ENCODE measurements around the gene SERGEF.

SERGEF gene

GRCh38 chr11:17782603-17783337, 230.1 kb downstream of the SERGEF start:
- H3K27ac ChIP-seq (replicated peaks) = no peak overlapping the region
- no peak for DNase-seq (ENCODE audit: low read depth in 1 of 2, low spot score in 1 of 2)
- H3K4me3 ChIP-seq (replicated peaks; ENCODE audit: insufficient read depth, low read length) = no peak overlapping the region
- TF ChIP-seq REST (IDR thresholded peaks at IDR 0.05; ENCODE audit: insufficient replicate concordance, low read depth) (no peak), GABPA (IDR thresholded peaks at IDR 0.05; ENCODE audit: low read depth) (no peak), SPI1 (IDR thresholded peaks at IDR 0.05; ENCODE audit: borderline replicate concordance, low read depth) (no peak)
- no peaks in the 10 kb centered on the region for H3K27me3 ChIP-seq (ENCODE audit: insufficient read depth, poor library complexity, severe bottlenecking)

GRCh38 chr11:17782145-17782544, 230.7 kb downstream of the SERGEF start:
- no peak overlapping the region for H3K27ac ChIP-seq (replicated peaks)
- TF ChIP-seq SPI1 (IDR thresholded peaks at IDR 0.05; ENCODE audit: borderline replicate concordance, low read depth) (no peak), CTCF (IDR thresholded peaks at IDR 0.05; ENCODE audit: insufficient read depth, low read length) (no peak), POLR2AphosphoS5 (IDR thresholded peaks at IDR 0.05; ENCODE audit: low read depth) (no peak), GABPA (IDR thresholded peaks at IDR 0.05; ENCODE audit: low read depth) (no peak), REST (IDR thresholded peaks at IDR 0.05; ENCODE audit: insufficient replicate concordance, low read depth) (no peak)
- no peak for DNase-seq (ENCODE audit: low read depth in 1 of 2, low spot score in 1 of 2)

GRCh38 chr11:17781626-17782025, 231.2 kb downstream of the SERGEF start:
- Histone ChIP-seq H3K27ac (replicated peaks) (no peak overlapping the region), H3K4me3 (replicated peaks; ENCODE audit: insufficient read depth, low read length) (no peak overlapping the region), H3K27me3 (ENCODE audit: insufficient read depth, poor library complexity, severe bottlenecking) (no peaks in the 10 kb centered on the region)
- no peak for DNase-seq (ENCODE audit: low read depth in 1 of 2, low spot score in 1 of 2)
- TF ChIP-seq POLR2AphosphoS5 (IDR thresholded peaks at IDR 0.05; ENCODE audit: low read depth) = no peak
- TF ChIP-seq REST (IDR thresholded peaks at IDR 0.05; ENCODE audit: insufficient replicate concordance, low read depth) = no peak
- TF ChIP-seq CTCF (IDR thresholded peaks at IDR 0.05; ENCODE audit: insufficient read depth, low read length) = no peak
- no peak for TF ChIP-seq SPI1 (IDR thresholded peaks at IDR 0.05; ENCODE audit: borderline replicate concordance, low read depth)
- TF ChIP-seq GABPA (IDR thresholded peaks at IDR 0.05; ENCODE audit: low read depth) = no peak

More at GRCh38 chr11:17782145-17782544, 230.7 kb downstream of the SERGEF start:
- Histone ChIP-seq H3K4me3 (replicated peaks; ENCODE audit: insufficient read depth, low read length) (no peak overlapping the region), H3K27me3 (ENCODE audit: insufficient read depth, poor library complexity, severe bottlenecking) (no peaks in the 10 kb centered on the region)

All from HL-60 (cell line).